HEK293 (cell line): Measurements from ENCODE around the gene TRIM3.

Experiments used
- CTCF ChIA-PET: fragments of 350-600 bp; formaldehyde crosslinking; extraction: SDS; loops from one replicate; lab custom pipeline; 2021; ENCODE audit warnings: antibody characterized with exemption; lab: Yijun Ruan, JAX
- POLR2A ChIA-PET: fragments of 300-600 bp; formaldehyde crosslinking; extraction: SDS; loops from one replicate; lab custom pipeline; 2020; ENCODE audit warnings: antibody characterized with exemption, inconsistent platforms; lab: Yijun Ruan, JAX
- H3K27ac ChIP-seq: fragments of 200-500 bp; sonication (Bioruptor generic); 2 replicates; pipeline ENCODE4 v1.5.1; 2014; ENCODE audit warnings: low read depth, low read length, control low read depth, inconsistent platforms; ENCODE audit errors: extremely low read depth
- H3K36me3 ChIP-seq, 2 experiments: fragments of 200-500 bp in 1 of 2; sonication (Bioruptor generic) in 1 of 2; 1 replicate in 1 of 2; 2 replicates in 1 of 2; pipeline ENCODE4 v1.5.1; 2014 to 2017; ENCODE audit warnings: inconsistent platforms in 2 of 2, low read length in 2 of 2; ENCODE audit not compliant: control insufficient read depth in 2 of 2, insufficient read depth in 1 of 2
- H3K4me1 ChIP-seq: fragments of 200-500 bp; sonication (Bioruptor generic); 2 replicates; pipeline ENCODE4 v1.5.1; 2014; ENCODE audit warnings: mild to moderate bottlenecking, low read length, inconsistent platforms; ENCODE audit not compliant: control insufficient read depth, insufficient read depth
- H3K4me3 ChIP-seq: 2 replicates; pipeline ENCODE4 v1.5.1; 2011; ENCODE audit warnings: low read depth, mild to moderate bottlenecking, control low read depth, low read length, moderate library complexity
- H3K9me3 ChIP-seq: fragments of 200-500 bp; sonication (Bioruptor generic); 2 replicates; pipeline ENCODE4 v1.5.1; 2014; ENCODE audit warnings: low read depth, low read length, inconsistent platforms; ENCODE audit not compliant: control insufficient read depth, insufficient read depth
- BCL11A ChIP-seq: fragments of 450-650 bp; formaldehyde crosslinking; IDR thresholded peaks from 2 replicates; pipeline ENCODE4 v1.5.1; 2016; ENCODE audit warnings: low read depth, missing biosample characterization, missing genetic modification characterization
- IKZF3 ChIP-seq: fragments of 450-650 bp; IDR thresholded peaks from 2 replicates; pipeline ENCODE4 v1.5.0; 2018; ENCODE audit warnings: missing biosample characterization, mild to moderate bottlenecking, missing genetic modification characterization, moderate library complexity
- ZBTB26 ChIP-seq: fragments of 450-650 bp; formaldehyde crosslinking; optimal IDR thresholded peaks from 2 replicates; pipeline ENCODE3; 2016; ENCODE audit warnings: missing biosample characterization, mild to moderate bottlenecking, missing genetic modification characterization
- ZBTB49 ChIP-seq: fragments of 450-650 bp; formaldehyde crosslinking; IDR thresholded peaks from 2 replicates; pipeline ENCODE4 v1.5.1; 2016; ENCODE audit warnings: missing biosample characterization, missing genetic modification characterization, low read depth
- ZNF148 ChIP-seq: fragments of 450-650 bp; formaldehyde crosslinking; IDR thresholded peaks from 2 replicates; pipeline ENCODE4 v1.5.0; 2017; ENCODE audit warnings: missing biosample characterization, missing genetic modification characterization, borderline replicate concordance
- ZNF221 ChIP-seq: fragments of 450-650 bp; formaldehyde crosslinking; IDR thresholded peaks from 2 replicates; pipeline ENCODE4 v1.5.1; 2017; ENCODE audit warnings: missing biosample characterization, missing genetic modification characterization, borderline replicate concordance
- ZNF266 ChIP-seq: fragments of 450-650 bp; formaldehyde crosslinking; IDR thresholded peaks from 2 replicates; pipeline ENCODE4 v1.5.1; 2016; ENCODE audit warnings: missing biosample characterization, missing genetic modification characterization, low read depth
- ZNF324 ChIP-seq: fragments of 450-650 bp; formaldehyde crosslinking; IDR thresholded peaks from 2 replicates; pipeline ENCODE4 v1.5.1; 2016; ENCODE audit warnings: missing biosample characterization, missing genetic modification characterization
- ZNF398 ChIP-seq: fragments of 450-650 bp; formaldehyde crosslinking; IDR thresholded peaks from 2 replicates; pipeline ENCODE4 v1.5.1; 2017; ENCODE audit warnings: missing biosample characterization, missing genetic modification characterization
- ZNF404 ChIP-seq: fragments of 450-650 bp; formaldehyde crosslinking; IDR thresholded peaks from 2 replicates; pipeline ENCODE4 v1.5.1; 2017; ENCODE audit warnings: missing biosample characterization, missing genetic modification characterization
- ZNF544 ChIP-seq: fragments of 450-650 bp; formaldehyde crosslinking; IDR thresholded peaks from 2 replicates; pipeline ENCODE4 v1.5.0; 2017; ENCODE audit warnings: missing biosample characterization, missing genetic modification characterization
- ZNF830 ChIP-seq: fragments of 450-650 bp; IDR thresholded peaks from 2 replicates; pipeline ENCODE4 v1.5.0; 2018; ENCODE audit warnings: missing biosample characterization, missing genetic modification characterization, low read depth, mild to moderate bottlenecking, moderate library complexity
- TF ChIP-seq, protein P1 (sequence below): fragments of 450-650 bp; formaldehyde crosslinking; IDR thresholded peaks from 2 replicates; pipeline ENCODE4 v1.5.1; 2016; ENCODE audit warnings: missing biosample characterization, missing genetic modification characterization
- TF ChIP-seq, protein P2 (sequence below): fragments of 450-650 bp; formaldehyde crosslinking; IDR thresholded peaks from 2 replicates; pipeline ENCODE4 v1.5.1; 2016; ENCODE audit warnings: missing biosample characterization, missing genetic modification characterization
- TF ChIP-seq, protein P3 (sequence below): fragments of 450-650 bp; formaldehyde crosslinking; IDR thresholded peaks from 2 replicates; pipeline ENCODE4 v1.5.1; 2016; ENCODE audit warnings: missing biosample characterization, missing genetic modification characterization

The TRIM3 gene

GRCh38 chr11:6401464-6401863 lies 72.3 kb downstream of the TRIM3 start:
- TF ChIP-seq ZNF544 (tag by site-specific recombination), result no peak
- TF ChIP-seq, protein P1, sequence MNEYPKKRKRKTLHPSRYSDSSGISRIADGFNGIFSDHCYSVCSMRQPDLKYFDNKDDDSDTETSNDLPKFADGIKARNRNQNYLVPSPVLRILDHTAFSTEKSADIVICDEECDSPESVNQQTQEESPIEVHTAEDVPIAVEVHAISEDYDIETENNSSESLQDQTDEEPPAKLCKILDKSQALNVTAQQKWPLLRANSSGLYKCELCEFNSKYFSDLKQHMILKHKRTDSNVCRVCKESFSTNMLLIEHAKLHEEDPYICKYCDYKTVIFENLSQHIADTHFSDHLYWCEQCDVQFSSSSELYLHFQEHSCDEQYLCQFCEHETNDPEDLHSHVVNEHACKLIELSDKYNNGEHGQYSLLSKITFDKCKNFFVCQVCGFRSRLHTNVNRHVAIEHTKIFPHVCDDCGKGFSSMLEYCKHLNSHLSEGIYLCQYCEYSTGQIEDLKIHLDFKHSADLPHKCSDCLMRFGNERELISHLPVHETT (tag by site-specific recombination), result no peak
- no peak for TF ChIP-seq ZNF830 (tag by site-specific recombination)
- no peak for TF ChIP-seq ZBTB26 (tag by site-specific recombination)
- TF ChIP-seq ZBTB49 (tag by site-specific recombination), result no peak
- TF ChIP-seq, protein P2, sequence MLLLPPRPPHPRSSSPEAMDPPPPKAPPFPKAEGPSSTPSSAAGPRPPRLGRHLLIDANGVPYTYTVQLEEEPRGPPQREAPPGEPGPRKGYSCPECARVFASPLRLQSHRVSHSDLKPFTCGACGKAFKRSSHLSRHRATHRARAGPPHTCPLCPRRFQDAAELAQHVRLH (tag by site-specific recombination), result no peak
- TF ChIP-seq BCL11A (tag by site-specific recombination), result no peak
- TF ChIP-seq ZNF221 (tag by site-specific recombination), result no peak
- TF ChIP-seq ZNF398 (tag by site-specific recombination), result no peak
- TF ChIP-seq ZNF266 (tag by site-specific recombination), result no peak
- no peak for TF ChIP-seq ZNF148 (tag by site-specific recombination)
- no peak for TF ChIP-seq ZNF404 (tag by site-specific recombination)
- TF ChIP-seq ZNF324 (tag by site-specific recombination), result no peak
- no peak for TF ChIP-seq IKZF3 (tag by site-specific recombination)
- TF ChIP-seq, protein P3, sequence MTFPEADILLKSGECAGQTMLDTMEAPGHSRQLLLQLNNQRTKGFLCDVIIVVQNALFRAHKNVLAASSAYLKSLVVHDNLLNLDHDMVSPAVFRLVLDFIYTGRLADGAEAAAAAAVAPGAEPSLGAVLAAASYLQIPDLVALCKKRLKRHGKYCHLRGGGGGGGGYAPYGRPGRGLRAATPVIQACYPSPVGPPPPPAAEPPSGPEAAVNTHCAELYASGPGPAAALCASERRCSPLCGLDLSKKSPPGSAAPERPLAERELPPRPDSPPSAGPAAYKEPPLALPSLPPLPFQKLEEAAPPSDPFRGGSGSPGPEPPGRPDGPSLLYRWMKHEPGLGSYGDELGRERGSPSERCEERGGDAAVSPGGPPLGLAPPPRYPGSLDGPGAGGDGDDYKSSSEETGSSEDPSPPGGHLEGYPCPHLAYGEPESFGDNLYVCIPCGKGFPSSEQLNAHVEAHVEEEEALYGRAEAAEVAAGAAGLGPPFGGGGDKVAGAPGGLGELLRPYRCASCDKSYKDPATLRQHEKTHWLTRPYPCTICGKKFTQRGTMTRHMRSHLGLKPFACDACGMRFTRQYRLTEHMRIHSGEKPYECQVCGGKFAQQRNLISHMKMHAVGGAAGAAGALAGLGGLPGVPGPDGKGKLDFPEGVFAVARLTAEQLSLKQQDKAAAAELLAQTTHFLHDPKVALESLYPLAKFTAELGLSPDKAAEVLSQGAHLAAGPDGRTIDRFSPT (tag by site-specific recombination), result no peak
- H3K4me1 ChIP-seq, result no peaks in the 10 kb centered on the region
- no peak overlapping the region for H3K27ac ChIP-seq
- CTCF ChIA-PET, result interaction anchor here (1.1 to 3.3 kb wide), 3 partner anchors 22 to 28 kb away, joined by 3 to 14 read pairs (median 7); no protein-coding TSS in a partner anchor
- H3K36me3 ChIP-seq, result peaks cover 0 to 79% of the 10 kb centered on the region in 2 experiments; a peak in 1 of 3 replicates
- no peak overlapping the region for H3K4me3 ChIP-seq
- POLR2A ChIA-PET, result no interaction called here
- H3K9me3 ChIP-seq, result no peaks in the 10 kb centered on the region
